GM12878 (cell line): ENCODE results near the gene ADAMTSL5. TPM values are rescaled to one million over a fixed set of nuclear protein-coding genes. Genes with fewer than 3 reads are reported as not detected.

ENCODE experiments used
- CTCF ChIP-seq, 3 experiments: IDR thresholded peaks in 2 of 3; conservative IDR thresholded peaks in 1 of 3; 2 replicates each; pipeline ENCODE4 v1.5.1; 2011; ENCODE audit warnings: low read depth in 3 of 3, low read length in 3 of 3, mild to moderate bottlenecking in 3 of 3, control low read depth in 2 of 3, moderate library complexity in 2 of 3, inconsistent platforms in 1 of 3, mixed read lengths in 1 of 3; ENCODE audit not compliant: control insufficient read depth in 2 of 3, insufficient read depth in 1 of 3; ENCODE audit errors: extremely low read depth in 1 of 3
- EED ChIP-seq: sonication (generic); IDR thresholded peaks from 2 replicates; pipeline ENCODE4 v1.6.1; 2016; ENCODE audit warnings: antibody characterized with exemption, low read depth
- FOXM1 ChIP-seq: IDR thresholded peaks from 2 replicates; pipeline ENCODE4 v1.6.1; 2012; ENCODE audit warnings: low read depth, mild to moderate bottlenecking, inconsistent platforms, low read length, moderate library complexity
- HDAC6 ChIP-seq: fragments of 200-600 bp; sonication (generic); IDR thresholded peaks from one replicate; pipeline ENCODE4 v1.8.0; 2017; ENCODE audit warnings: antibody characterized with exemption; ENCODE audit not compliant: unreplicated experiment
- IRF5 ChIP-seq: fragments of 450-650 bp; IDR thresholded peaks from 2 replicates; pipeline ENCODE4 v1.6.1; 2017; ENCODE audit warnings: borderline replicate concordance
- NFYB ChIP-seq: IDR thresholded peaks from 2 replicates; pipeline ENCODE4 v1.6.1; 2011; ENCODE audit warnings: low read depth, mild to moderate bottlenecking, low read length, improper control_type of control experiment, moderate library complexity; ENCODE audit not compliant: insufficient read depth
- RB1 ChIP-seq: fragments of 450-650 bp; formaldehyde crosslinking; IDR thresholded peaks from 2 replicates; pipeline ENCODE4 v1.6.1; 2017; ENCODE audit warnings: mild to moderate bottlenecking, borderline replicate concordance
- SKIL ChIP-seq: fragments of 450-650 bp; IDR thresholded peaks from 2 replicates; pipeline ENCODE4 v1.6.1; 2017; ENCODE audit warnings: mild to moderate bottlenecking, low read depth, inconsistent platforms; ENCODE audit not compliant: poor library complexity, severe bottlenecking
- SPI1 ChIP-seq: IDR thresholded peaks from 2 replicates; pipeline ENCODE4 v1.6.1; 2011; ENCODE audit warnings: low read depth, mild to moderate bottlenecking, low read length, moderate library complexity, borderline replicate concordance; ENCODE audit not compliant: insufficient read depth
- STAT3 ChIP-seq: IDR thresholded peaks from 2 replicates; pipeline ENCODE4 v1.6.1; 2011; ENCODE audit warnings: low read depth, low read length, improper control_type of control experiment
- SUPT20H ChIP-seq: IDR thresholded peaks from 2 replicates; pipeline ENCODE4 v1.6.1; 2011; ENCODE audit warnings: low read depth, mild to moderate bottlenecking, low read length, moderate library complexity, borderline replicate concordance; ENCODE audit not compliant: control insufficient read depth
- SUZ12 ChIP-seq: fragments of 200-600 bp; sonication (generic); IDR thresholded peaks from one replicate; pipeline ENCODE4 v1.6.1; 2018; ENCODE audit warnings: antibody characterized with exemption, mild to moderate bottlenecking; ENCODE audit not compliant: unreplicated experiment
- TARDBP ChIP-seq: IDR thresholded peaks from 2 replicates; pipeline ENCODE4 v1.6.1; 2016; ENCODE audit warnings: borderline replicate concordance
- ZBTB40 ChIP-seq: fragments of 450-650 bp; IDR thresholded peaks from 2 replicates; pipeline ENCODE4 v1.6.1; 2016; ENCODE audit warnings: mild to moderate bottlenecking, moderate library complexity, borderline replicate concordance
- polyA plus RNA-seq, 11 experiments: library from polyadenylated mRNA; depleted of rRNA in 4 of 11; unstranded in 6 of 11; stranded (reverse) in 5 of 11; fragments of >200 nt; fragmentation: Nextera tagmentation in 4 of 11; fragmentation: Illumina TruSeq in 1 of 11; extraction: Ambion mirVana in 4 of 11; extraction: Trizol in 1 of 11; gene quantifications; 1 replicate in 1 of 11; 2 replicates in 10 of 11; pipeline versions ENCODE4 v1.2.1 to v1.2.3, GENCODE V29; 2011 to 2016; ENCODE audit warnings: inconsistent platforms in 2 of 11, missing spikeins in 2 of 11, low read depth in 1 of 11
- total RNA-seq, 4 experiments: library from RNA; depleted of rRNA in 3 of 4; stranded (reverse); fragments of >200 nt in 3 of 4; fragmentation: Illumina TruSeq in 1 of 4; extraction: Trizol in 1 of 4; gene quantifications; 2 replicates each; pipeline versions ENCODE4 v1.2.1 to v1.2.3, GENCODE V29; 2013 to 2021
- TF ChIP-seq, protein P1 (sequence below): fragments of 450-650 bp; formaldehyde crosslinking; IDR thresholded peaks from 2 replicates; pipeline ENCODE4 v1.4.0; 2022; ENCODE audit warnings: mild to moderate bottlenecking, moderate library complexity

The ADAMTSL5 gene
- total and polyA plus RNA-seq, 10 of the 15 experiments (the other 5 are each of a cell fraction or from before 2014, with no cell fraction given) = 0.04 to 0.83 (median 0.32) TPM; not detected in 4

- TF ChIP-seq ZBTB40 (no peak), IRF5 (no peak), HDAC6 (no peak), CTCF (IDR thresholded peaks at IDR 0.05 in 2 of 3, conservative IDR thresholded peaks at IDR 0.05 in 1 of 3; ENCODE audit: control insufficient read depth in 2 of 3, extremely low read depth in 1 of 3, insufficient read depth in 1 of 3, low read depth in 3 of 3, low read length in 3 of 3) (no peak), SUPT20H (no peak), SPI1 (no peak), TARDBP (no peak), STAT3 (no peak), RB1 (no peak), NFYB (peak; percentile 89), EED (no peak), SUZ12 (no peak), FOXM1 (no peak), SKIL (no peak)
- TF ChIP-seq, protein P1, sequence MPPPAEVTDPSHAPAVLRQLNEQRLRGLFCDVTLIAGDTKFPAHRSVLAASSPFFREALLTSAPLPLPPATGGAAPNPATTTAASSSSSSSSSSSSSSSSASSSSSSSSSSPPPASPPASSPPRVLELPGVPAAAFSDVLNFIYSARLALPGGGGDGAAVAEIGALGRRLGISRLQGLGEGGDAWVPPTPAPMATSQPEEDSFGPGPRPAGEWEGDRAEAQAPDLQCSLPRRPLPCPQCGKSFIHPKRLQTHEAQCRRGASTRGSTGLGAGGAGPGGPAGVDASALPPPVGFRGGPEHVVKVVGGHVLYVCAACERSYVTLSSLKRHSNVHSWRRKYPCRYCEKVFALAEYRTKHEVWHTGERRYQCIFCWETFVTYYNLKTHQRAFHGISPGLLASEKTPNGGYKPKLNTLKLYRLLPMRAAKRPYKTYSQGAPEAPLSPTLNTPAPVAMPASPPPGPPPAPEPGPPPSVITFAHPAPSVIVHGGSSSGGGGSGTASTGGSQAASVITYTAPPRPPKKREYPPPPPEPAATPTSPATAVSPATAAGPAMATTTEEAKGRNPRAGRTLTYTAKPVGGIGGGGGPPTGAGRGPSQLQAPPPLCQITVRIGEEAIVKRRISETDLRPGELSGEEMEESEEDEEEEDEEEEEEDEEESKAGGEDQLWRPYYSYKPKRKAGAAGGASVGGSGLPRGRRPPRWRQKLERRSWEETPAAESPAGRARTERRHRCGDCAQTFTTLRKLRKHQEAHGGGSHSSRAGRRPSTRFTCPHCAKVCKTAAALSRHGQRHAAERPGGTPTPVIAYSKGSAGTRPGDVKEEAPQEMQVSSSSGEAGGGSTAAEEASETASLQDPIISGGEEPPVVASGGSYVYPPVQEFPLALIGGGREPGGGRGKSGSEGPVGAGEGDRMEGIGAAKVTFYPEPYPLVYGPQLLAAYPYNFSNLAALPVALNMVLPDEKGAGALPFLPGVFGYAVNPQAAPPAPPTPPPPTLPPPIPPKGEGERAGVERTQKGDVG = no peak
Measured at GRCh38 chr19:1507763-1508506, 4.9 kb downstream of the ADAMTSL5 start (continued).
